GM23338 (cell line): Measurements from ENCODE around the gene TENT5C. TPM values are rescaled to one million over a fixed set of nuclear protein-coding genes. Genes with fewer than 3 reads are reported as not detected.

Experiments used
- ATAC-seq: fragments of 200-7000 bp; cut with Tn5 transposase; 3 replicates; pipeline ENCODE4 v1.9.1; 2020
- DNase-seq: peaks from one replicate; pipeline ENCODE4 v3.0.0-alpha.2; 2015; ENCODE audit warnings: low spot score
- H2AFZ ChIP-seq: fragments of 200-600 bp; sonication (generic); 2 replicates; pipeline ENCODE4 v1.8.0; 2016; ENCODE audit warnings: antibody characterized with exemption, mild to moderate bottlenecking, moderate library complexity
- H3F3A ChIP-seq: fragments of 200-600 bp; sonication (generic); replicated peaks from 2 replicates; pipeline ENCODE4 v1.8.0; 2017; ENCODE audit warnings: antibody characterized with exemption, mixed run types, low read depth
- H3K27ac ChIP-seq: fragments of 200-600 bp; sonication (generic); 2 replicates; pipeline ENCODE4 v1.6.1; 2016; ENCODE audit warnings: low read depth
- H3K27me3 ChIP-seq: fragments of 200-600 bp; sonication (generic); 2 replicates; pipeline ENCODE4 v1.8.0; 2016; ENCODE audit warnings: mild to moderate bottlenecking, mixed run types, moderate library complexity; ENCODE audit not compliant: insufficient read depth
- H3K36me3 ChIP-seq: fragments of 200-600 bp; sonication (generic); 2 replicates; pipeline ENCODE4 v1.8.0; 2016; ENCODE audit warnings: mild to moderate bottlenecking; ENCODE audit not compliant: insufficient read depth
- H3K4me1 ChIP-seq: fragments of 200-600 bp; sonication (generic); 2 replicates; pipeline ENCODE4 v1.8.0; 2016; ENCODE audit warnings: mild to moderate bottlenecking, moderate library complexity; ENCODE audit not compliant: insufficient read depth
- H3K4me2 ChIP-seq: fragments of 200-600 bp; sonication (generic); 2 replicates; pipeline ENCODE4 v1.7.1; 2017; ENCODE audit warnings: mixed run types
- H3K4me3 ChIP-seq: fragments of 200-600 bp; sonication (generic); 2 replicates; pipeline ENCODE4 v1.6.1; 2016; ENCODE audit warnings: mixed run types
- H3K79me2 ChIP-seq: fragments of 200-600 bp; sonication (generic); replicated peaks from 2 replicates; pipeline ENCODE4 v1.8.0; 2017; ENCODE audit warnings: mild to moderate bottlenecking; ENCODE audit not compliant: insufficient read depth
- H3K9me2 ChIP-seq: fragments of 200-600 bp; sonication (generic); 2 replicates; pipeline ENCODE4 v1.8.0; 2017; ENCODE audit not compliant: insufficient read depth
- H4K20me1 ChIP-seq: fragments of 200-600 bp; sonication (generic); replicated peaks from 2 replicates; pipeline ENCODE4 v1.8.0; 2017; ENCODE audit warnings: mild to moderate bottlenecking; ENCODE audit not compliant: insufficient read depth
- H3K27ac Mint-ChIP-seq: 2 replicates; pipeline ENCODE4 v1.8.0; 2020; ENCODE audit warnings: inconsistent platforms, mild to moderate bottlenecking, moderate library complexity, mixed read lengths
- H3K27me3 Mint-ChIP-seq: 3 replicates; pipeline ENCODE4 v1.8.0; 2022; ENCODE audit warnings: low read depth, mild to moderate bottlenecking, moderate library complexity, mixed read lengths, inconsistent platforms; ENCODE audit not compliant: insufficient read depth, poor library complexity
- H3K36me3 Mint-ChIP-seq: 3 replicates; pipeline ENCODE4 v1.8.0; 2021; ENCODE audit warnings: low read depth, mild to moderate bottlenecking, inconsistent platforms, moderate library complexity, mixed read lengths
- H3K4me1 Mint-ChIP-seq: 3 replicates; pipeline ENCODE4 v1.8.0; 2020; ENCODE audit warnings: mild to moderate bottlenecking, inconsistent platforms, mixed read lengths
- H3K4me3 Mint-ChIP-seq: 3 replicates; pipeline ENCODE4 v1.8.0; 2021; ENCODE audit warnings: moderate library complexity, mild to moderate bottlenecking, inconsistent platforms, mixed read lengths
- H3K9me3 Mint-ChIP-seq: 3 replicates; pipeline ENCODE4 v1.8.0; 2020; ENCODE audit warnings: moderate library complexity, mild to moderate bottlenecking, inconsistent platforms, mixed read lengths
- CREB1 ChIP-seq: fragments of 250-450 bp; sonication (Bioruptor Pico); IDR thresholded peaks from 2 replicates; pipeline ENCODE4 v1.5.0; 2020; ENCODE audit warnings: low read depth, mild to moderate bottlenecking, moderate library complexity
- EZH2 ChIP-seq: fragments of 200-600 bp; sonication (generic); IDR thresholded peaks from one replicate; pipeline ENCODE4 v1.8.0; 2017; ENCODE audit warnings: antibody characterized with exemption, mild to moderate bottlenecking, low read depth; ENCODE audit not compliant: unreplicated experiment
- EZH2phosphoT487 ChIP-seq: fragments of 200-600 bp; sonication (generic); IDR thresholded peaks from one replicate; pipeline ENCODE4 v1.8.1; 2018; ENCODE audit warnings: antibody characterized with exemption; ENCODE audit not compliant: unreplicated experiment
- JUNB ChIP-seq: IDR thresholded peaks from one replicate; pipeline ENCODE4 v1.6.1; 2016; ENCODE audit warnings: antibody characterized with exemption; ENCODE audit not compliant: unreplicated experiment
- NANOG ChIP-seq: IDR thresholded peaks from 2 replicates; pipeline ENCODE4 v1.6.1; 2016; ENCODE audit warnings: antibody characterized with exemption, borderline replicate concordance
- POLR2AphosphoS5 ChIP-seq: IDR thresholded peaks from 2 replicates; pipeline ENCODE4 v1.6.1; 2016; ENCODE audit warnings: antibody characterized with exemption, low read depth
- REST ChIP-seq: IDR thresholded peaks from one replicate; pipeline ENCODE4 v1.6.1; 2018; ENCODE audit warnings: antibody characterized with exemption; ENCODE audit not compliant: unreplicated experiment
- STAT1 ChIP-seq: IDR thresholded peaks from one replicate; pipeline ENCODE4 v1.6.1; 2016; ENCODE audit warnings: antibody characterized with exemption; ENCODE audit not compliant: unreplicated experiment
- ZNF114 ChIP-seq: fragments of 250-450 bp; sonication (Bioruptor Pico); IDR thresholded peaks from 2 replicates; pipeline ENCODE4 v1.5.0; 2020; ENCODE audit warnings: mild to moderate bottlenecking, moderate library complexity
- ZNF331 ChIP-seq: fragments of 250-450 bp; sonication (Bioruptor Pico); IDR thresholded peaks from 2 replicates; pipeline ENCODE4 v1.5.0; 2020; ENCODE audit warnings: low read depth, mild to moderate bottlenecking, moderate library complexity
- polyA plus RNA-seq: library from polyadenylated mRNA; unstranded; fragments of >200 nt; fragmentation: Nextera tagmentation; extraction: Ambion mirVana; gene quantifications from 2 replicates; pipeline ENCODE4 v1.2.1, GENCODE V29; 2016
- total RNA-seq: library from RNA; depleted of rRNA; stranded (reverse); fragments of >200 nt; shearing (Covaris generic); gene quantifications from 2 replicates; pipeline ENCODE4 v1.2.3, GENCODE V29; 2014
- TF ChIP-seq, protein P1 (sequence below): IDR thresholded peaks from 2 replicates; pipeline ENCODE4 v1.6.1; 2016; ENCODE audit warnings: antibody characterized with exemption
- TF ChIP-seq, protein P2 (sequence below), 2 experiments: fragments of 200-600 bp in 1 of 2; sonication (generic) in 1 of 2; conservative IDR thresholded peaks; 2 replicates each; pipeline versions ENCODE4 v1.5.1 to v1.6.1; 2016 to 2017; ENCODE audit warnings: antibody characterized with exemption in 2 of 2, low read depth in 2 of 2, mild to moderate bottlenecking in 2 of 2, moderate library complexity in 1 of 2
- TF ChIP-seq, protein P3 (sequence below): fragments of 250-450 bp; sonication (Bioruptor Pico); IDR thresholded peaks from 2 replicates; pipeline ENCODE4 v1.5.0; 2020; ENCODE audit warnings: mild to moderate bottlenecking, moderate library complexity

The TENT5C gene
- total and polyA plus RNA-seq, 2 experiments from 2014 or later, result 0.23 to 0.80 TPM

GRCh38 chr1:117612517-117613248 is 6.8 kb downstream of the TENT5C start:
- no peak overlapping the region for H2AFZ ChIP-seq
- no peak for DNase-seq

More at GRCh38 chr1:117612517-117613248, 6.8 kb downstream of the TENT5C start:
- no peaks in the 10 kb centered on the region for H3F3A ChIP-seq
- Mint-ChIP-seq H3K27me3 (peaks cover 9% of the 10 kb centered on the region), H3K9me3 (no peaks in the 10 kb centered on the region), H3K27ac (no peak overlapping the region), H3K36me3 (no peaks in the 10 kb centered on the region), H3K4me1 (peaks cover 31% of the 10 kb centered on the region), H3K4me3 (no peak overlapping the region)
- no peak overlapping the region for H3K27ac ChIP-seq
- H3K4me1 ChIP-seq, result peaks cover 8% of the 10 kb centered on the region
- ATAC-seq, result no peak
- TF ChIP-seq EZH2phosphoT487 (no peak), POLR2AphosphoS5 (no peak), CREB1 (CRISPR knock-in tag) (no peak), EZH2 (no peak), ZNF114 (no peak), STAT1 (no peak), JUNB (no peak), REST (no peak), NANOG (no peak), ZNF331 (CRISPR knock-in tag) (no peak)
- TF ChIP-seq, protein P1, sequence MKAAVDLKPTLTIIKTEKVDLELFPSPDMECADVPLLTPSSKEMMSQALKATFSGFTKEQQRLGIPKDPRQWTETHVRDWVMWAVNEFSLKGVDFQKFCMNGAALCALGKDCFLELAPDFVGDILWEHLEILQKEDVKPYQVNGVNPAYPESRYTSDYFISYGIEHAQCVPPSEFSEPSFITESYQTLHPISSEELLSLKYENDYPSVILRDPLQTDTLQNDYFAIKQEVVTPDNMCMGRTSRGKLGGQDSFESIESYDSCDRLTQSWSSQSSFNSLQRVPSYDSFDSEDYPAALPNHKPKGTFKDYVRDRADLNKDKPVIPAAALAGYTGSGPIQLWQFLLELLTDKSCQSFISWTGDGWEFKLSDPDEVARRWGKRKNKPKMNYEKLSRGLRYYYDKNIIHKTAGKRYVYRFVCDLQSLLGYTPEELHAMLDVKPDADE, result no peak
- TF ChIP-seq, protein P2, sequence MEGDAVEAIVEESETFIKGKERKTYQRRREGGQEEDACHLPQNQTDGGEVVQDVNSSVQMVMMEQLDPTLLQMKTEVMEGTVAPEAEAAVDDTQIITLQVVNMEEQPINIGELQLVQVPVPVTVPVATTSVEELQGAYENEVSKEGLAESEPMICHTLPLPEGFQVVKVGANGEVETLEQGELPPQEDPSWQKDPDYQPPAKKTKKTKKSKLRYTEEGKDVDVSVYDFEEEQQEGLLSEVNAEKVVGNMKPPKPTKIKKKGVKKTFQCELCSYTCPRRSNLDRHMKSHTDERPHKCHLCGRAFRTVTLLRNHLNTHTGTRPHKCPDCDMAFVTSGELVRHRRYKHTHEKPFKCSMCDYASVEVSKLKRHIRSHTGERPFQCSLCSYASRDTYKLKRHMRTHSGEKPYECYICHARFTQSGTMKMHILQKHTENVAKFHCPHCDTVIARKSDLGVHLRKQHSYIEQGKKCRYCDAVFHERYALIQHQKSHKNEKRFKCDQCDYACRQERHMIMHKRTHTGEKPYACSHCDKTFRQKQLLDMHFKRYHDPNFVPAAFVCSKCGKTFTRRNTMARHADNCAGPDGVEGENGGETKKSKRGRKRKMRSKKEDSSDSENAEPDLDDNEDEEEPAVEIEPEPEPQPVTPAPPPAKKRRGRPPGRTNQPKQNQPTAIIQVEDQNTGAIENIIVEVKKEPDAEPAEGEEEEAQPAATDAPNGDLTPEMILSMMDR (conservative IDR thresholded peaks at IDR 0.05; ENCODE audit: low read depth in 2 of 2), result no peak
- TF ChIP-seq, protein P3, sequence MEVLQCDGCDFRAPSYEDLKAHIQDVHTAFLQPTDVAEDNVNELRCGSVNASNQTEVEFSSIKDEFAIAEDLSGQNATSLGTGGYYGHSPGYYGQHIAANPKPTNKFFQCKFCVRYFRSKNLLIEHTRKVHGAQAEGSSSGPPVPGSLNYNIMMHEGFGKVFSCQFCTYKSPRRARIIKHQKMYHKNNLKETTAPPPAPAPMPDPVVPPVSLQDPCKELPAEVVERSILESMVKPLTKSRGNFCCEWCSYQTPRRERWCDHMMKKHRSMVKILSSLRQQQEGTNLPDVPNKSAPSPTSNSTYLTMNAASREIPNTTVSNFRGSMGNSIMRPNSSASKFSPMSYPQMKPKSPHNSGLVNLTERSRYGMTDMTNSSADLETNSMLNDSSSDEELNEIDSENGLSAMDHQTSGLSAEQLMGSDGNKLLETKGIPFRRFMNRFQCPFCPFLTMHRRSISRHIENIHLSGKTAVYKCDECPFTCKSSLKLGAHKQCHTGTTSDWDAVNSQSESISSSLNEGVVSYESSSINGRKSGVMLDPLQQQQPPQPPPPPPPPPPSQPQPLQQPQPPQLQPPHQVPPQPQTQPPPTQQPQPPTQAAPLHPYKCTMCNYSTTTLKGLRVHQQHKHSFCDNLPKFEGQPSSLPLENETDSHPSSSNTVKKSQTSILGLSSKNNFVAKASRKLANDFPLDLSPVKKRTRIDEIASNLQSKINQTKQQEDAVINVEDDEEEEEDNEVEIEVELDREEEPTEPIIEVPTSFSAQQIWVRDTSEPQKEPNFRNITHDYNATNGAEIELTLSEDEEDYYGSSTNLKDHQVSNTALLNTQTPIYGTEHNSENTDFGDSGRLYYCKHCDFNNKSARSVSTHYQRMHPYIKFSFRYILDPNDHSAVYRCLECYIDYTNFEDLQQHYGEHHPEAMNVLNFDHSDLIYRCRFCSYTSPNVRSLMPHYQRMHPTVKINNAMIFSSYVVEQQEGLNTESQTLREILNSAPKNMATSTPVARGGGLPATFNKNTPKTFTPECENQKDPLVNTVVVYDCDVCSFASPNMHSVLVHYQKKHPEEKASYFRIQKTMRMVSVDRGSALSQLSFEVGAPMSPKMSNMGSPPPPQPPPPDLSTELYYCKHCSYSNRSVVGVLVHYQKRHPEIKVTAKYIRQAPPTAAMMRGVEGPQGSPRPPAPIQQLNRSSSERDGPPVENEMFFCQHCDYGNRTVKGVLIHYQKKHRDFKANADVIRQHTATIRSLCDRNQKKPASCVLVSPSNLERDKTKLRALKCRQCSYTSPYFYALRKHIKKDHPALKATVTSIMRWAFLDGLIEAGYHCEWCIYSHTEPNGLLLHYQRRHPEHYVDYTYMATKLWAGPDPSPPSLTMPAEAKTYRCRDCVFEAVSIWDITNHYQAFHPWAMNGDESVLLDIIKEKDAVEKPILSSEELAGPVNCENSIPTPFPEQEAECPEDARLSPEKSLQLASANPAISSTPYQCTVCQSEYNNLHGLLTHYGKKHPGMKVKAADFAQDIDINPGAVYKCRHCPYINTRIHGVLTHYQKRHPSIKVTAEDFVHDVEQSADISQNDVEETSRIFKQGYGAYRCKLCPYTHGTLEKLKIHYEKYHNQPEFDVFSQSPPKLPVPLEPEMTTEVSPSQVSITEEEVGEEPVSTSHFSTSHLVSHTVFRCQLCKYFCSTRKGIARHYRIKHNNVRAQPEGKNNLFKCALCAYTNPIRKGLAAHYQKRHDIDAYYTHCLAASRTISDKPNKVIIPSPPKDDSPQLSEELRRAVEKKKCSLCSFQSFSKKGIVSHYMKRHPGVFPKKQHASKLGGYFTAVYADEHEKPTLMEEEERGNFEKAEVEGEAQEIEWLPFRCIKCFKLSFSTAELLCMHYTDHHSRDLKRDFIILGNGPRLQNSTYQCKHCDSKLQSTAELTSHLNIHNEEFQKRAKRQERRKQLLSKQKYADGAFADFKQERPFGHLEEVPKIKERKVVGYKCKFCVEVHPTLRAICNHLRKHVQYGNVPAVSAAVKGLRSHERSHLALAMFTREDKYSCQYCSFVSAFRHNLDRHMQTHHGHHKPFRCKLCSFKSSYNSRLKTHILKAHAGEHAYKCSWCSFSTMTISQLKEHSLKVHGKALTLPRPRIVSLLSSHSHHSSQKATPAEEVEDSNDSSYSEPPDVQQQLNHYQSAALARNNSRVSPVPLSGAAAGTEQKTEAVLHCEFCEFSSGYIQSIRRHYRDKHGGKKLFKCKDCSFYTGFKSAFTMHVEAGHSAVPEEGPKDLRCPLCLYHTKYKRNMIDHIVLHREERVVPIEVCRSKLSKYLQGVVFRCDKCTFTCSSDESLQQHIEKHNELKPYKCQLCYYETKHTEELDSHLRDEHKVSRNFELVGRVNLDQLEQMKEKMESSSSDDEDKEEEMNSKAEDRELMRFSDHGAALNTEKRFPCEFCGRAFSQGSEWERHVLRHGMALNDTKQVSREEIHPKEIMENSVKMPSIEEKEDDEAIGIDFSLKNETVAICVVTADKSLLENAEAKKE (CRISPR knock-in tag), result no peak
- no peak overlapping the region for H3K4me3 ChIP-seq
- no peaks in the 10 kb centered on the region for H3K36me3 ChIP-seq
- no peaks in the 10 kb centered on the region; the same call in 1 of the 2 replicates for H3K9me2 ChIP-seq
- H3K79me2 ChIP-seq, result no peaks in the 10 kb centered on the region
- H3K4me2 ChIP-seq, result no peak overlapping the region
- peaks cover 18% of the 10 kb centered on the region for H3K27me3 ChIP-seq
- H4K20me1 ChIP-seq, result no peaks in the 10 kb centered on the region
